ENCODE measurements around the gene FOXF1. TPM values are rescaled to one million over a fixed set of nuclear protein-coding genes. Genes with fewer than 3 reads are reported as not detected.
A peak's percentile ranks its signal among the peaks of the same experiment; 100 is the strongest.

Gene FOXF1
- total RNA-seq, 1 donor from 2014 or later = not detected

- H3K9me3 Mint-ChIP-seq (ENCODE audit: unreplicated experiment) = no peaks in the 10 kb centered on the region
- peaks cover 89% of the 10 kb centered on the region for H3K27me3 Mint-ChIP-seq (ENCODE audit: unreplicated experiment)
- no peak for DNase-seq (ENCODE audit: extremely low spot score, unreplicated experiment)
- H3K4me1 Mint-ChIP-seq (ENCODE audit: unreplicated experiment) = peaks cover 22% of the 10 kb centered on the region
- no peaks in the 10 kb centered on the region for H3K36me3 Mint-ChIP-seq (ENCODE audit: unreplicated experiment)
- no peak for TF ChIP-seq CTCF (IDR thresholded peaks at IDR 0.05)
- peak overlapping the region; percentile 16 for H3K4me3 Mint-ChIP-seq (ENCODE audit: unreplicated experiment)
- H3K27ac Mint-ChIP-seq (ENCODE audit: unreplicated experiment) = no peak overlapping the region
Observed at GRCh38 chr16:86504315-86505184, 5.8 kb upstream of the FOXF1 start.

GRCh38 chr16:86505185-86505898 lies 5.0 kb upstream of the FOXF1 start:
- peaks cover 22% of the 10 kb centered on the region for H3K4me1 Mint-ChIP-seq (ENCODE audit: unreplicated experiment)
- no peak overlapping the region for H3K27ac Mint-ChIP-seq (ENCODE audit: unreplicated experiment)
- H3K9me3 Mint-ChIP-seq (ENCODE audit: unreplicated experiment) = no peaks in the 10 kb centered on the region
- peak overlapping the region; percentile 16 for H3K4me3 Mint-ChIP-seq (ENCODE audit: unreplicated experiment)
- H3K36me3 Mint-ChIP-seq (ENCODE audit: unreplicated experiment) = no peaks in the 10 kb centered on the region
- peaks cover 81% of the 10 kb centered on the region for H3K27me3 Mint-ChIP-seq (ENCODE audit: unreplicated experiment)
- TF ChIP-seq CTCF (IDR thresholded peaks at IDR 0.05) = no peak
- no peak for DNase-seq (ENCODE audit: extremely low spot score, unreplicated experiment)

- Mint-ChIP-seq H3K36me3 (ENCODE audit: unreplicated experiment) (no peaks in the 10 kb centered on the region), H3K27ac (ENCODE audit: unreplicated experiment) (no peak overlapping the region), H3K4me3 (ENCODE audit: unreplicated experiment) (peak overlapping the region; percentile 14), H3K27me3 (ENCODE audit: unreplicated experiment) (peaks cover 75% of the 10 kb centered on the region), H3K9me3 (ENCODE audit: unreplicated experiment) (no peaks in the 10 kb centered on the region), H3K4me1 (ENCODE audit: unreplicated experiment) (peaks cover 25% of the 10 kb centered on the region)
- TF ChIP-seq CTCF (IDR thresholded peaks at IDR 0.05) = no peak
- no peak for DNase-seq (ENCODE audit: extremely low spot score, unreplicated experiment)
Observed at GRCh38 chr16:86505899-86506864, 4.1 kb upstream of the FOXF1 start.

- Mint-ChIP-seq H3K4me1 (ENCODE audit: unreplicated experiment) (peaks cover 27% of the 10 kb centered on the region), H3K4me3 (ENCODE audit: unreplicated experiment) (peak overlapping the region; percentile 42), H3K27ac (ENCODE audit: unreplicated experiment) (no peak overlapping the region), H3K36me3 (ENCODE audit: unreplicated experiment) (no peaks in the 10 kb centered on the region), H3K9me3 (ENCODE audit: unreplicated experiment) (no peaks in the 10 kb centered on the region), H3K27me3 (ENCODE audit: unreplicated experiment) (peaks cover 69% of the 10 kb centered on the region)
- no peak for TF ChIP-seq CTCF (IDR thresholded peaks at IDR 0.05)
- DNase-seq (ENCODE audit: extremely low spot score, unreplicated experiment) = no peak
Observed at GRCh38 chr16:86507173-86508027, 2.9 kb upstream of the FOXF1 start.
